ENCODE measurements around the gene CIT.
"Not testable (repeated sequence)": the region's sequence is repeated elsewhere in the genome, so short reads cannot be mapped to it uniquely, and the experiment has no call there.

The CIT gene

GRCh38 chr12:119671070-119671469, 206.1 kb downstream of the CIT start:
- no peak for DNase-seq

- DNase-seq: no peak
These were observed 207.2 kb downstream of the CIT start for GRCh38 chr12:119669744-119670472.

DNA sequence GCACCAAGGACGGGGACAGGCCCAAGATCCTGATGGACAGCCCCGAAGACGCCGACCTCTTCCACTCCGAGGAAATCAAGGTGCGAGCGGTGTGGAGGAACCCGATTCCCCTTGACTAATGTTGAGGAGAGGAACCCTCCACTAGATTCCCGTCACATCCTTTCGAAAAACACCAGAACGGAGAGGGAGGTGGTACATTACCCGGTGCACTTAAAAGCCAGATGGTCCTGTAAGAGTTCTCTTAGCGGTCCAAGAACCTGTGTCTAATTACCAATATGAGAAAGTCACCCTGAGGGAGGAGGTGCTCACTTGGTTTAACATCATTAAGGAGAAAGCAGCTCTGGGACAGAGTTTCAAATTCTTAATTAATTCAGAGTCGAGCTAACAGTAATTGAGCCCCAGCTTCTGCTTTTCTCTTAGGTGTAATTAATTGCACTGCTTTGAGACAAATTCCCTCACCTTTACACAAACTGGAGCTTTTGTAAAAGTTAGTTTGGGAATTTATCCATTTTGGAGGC, 208.7 kb downstream of the CIT start:
- no peak for DNase-seq

GRCh38 chr12:119667577-119668323, 209.4 kb downstream of the CIT start, which contains the start of gene PRKAB1:
TSS of gene PRKAB1 (plus strand) at chr12:119668133. CDS start at chr12:119668245, 112 bp downstream.
- peak; percentile 96 for DNase-seq

DNA sequence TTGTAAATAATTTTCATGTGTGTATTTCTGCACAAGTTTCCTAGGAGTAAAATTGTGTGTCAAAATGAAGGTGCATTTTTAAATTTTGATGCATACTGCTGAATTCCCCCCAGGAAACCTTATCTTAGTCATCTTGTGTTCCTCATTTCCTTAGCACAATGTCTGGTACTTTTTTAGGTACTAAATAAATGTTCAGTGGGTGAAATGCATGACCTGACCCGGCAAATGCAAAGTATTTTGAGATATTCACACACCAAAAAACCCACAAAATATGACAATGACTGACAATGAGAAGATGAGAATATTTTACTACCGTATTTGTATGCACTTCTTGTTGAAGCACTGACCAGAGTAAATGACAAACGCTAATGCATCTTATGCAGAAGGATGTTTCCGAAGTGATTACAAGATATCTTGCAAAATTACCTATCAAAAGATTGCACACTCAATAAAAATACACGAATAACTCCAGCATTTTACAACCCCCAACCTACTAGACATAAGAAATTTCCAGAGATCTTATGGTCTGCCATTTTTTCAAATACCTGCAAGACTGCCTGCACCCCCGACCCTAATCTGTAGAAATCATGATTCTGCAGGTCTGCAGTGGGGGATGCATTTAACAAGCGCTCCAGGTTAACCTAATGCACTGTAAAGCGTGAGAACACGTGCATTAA, 210.1 kb downstream of the CIT start:
- DNase-seq: no peak

DNA sequence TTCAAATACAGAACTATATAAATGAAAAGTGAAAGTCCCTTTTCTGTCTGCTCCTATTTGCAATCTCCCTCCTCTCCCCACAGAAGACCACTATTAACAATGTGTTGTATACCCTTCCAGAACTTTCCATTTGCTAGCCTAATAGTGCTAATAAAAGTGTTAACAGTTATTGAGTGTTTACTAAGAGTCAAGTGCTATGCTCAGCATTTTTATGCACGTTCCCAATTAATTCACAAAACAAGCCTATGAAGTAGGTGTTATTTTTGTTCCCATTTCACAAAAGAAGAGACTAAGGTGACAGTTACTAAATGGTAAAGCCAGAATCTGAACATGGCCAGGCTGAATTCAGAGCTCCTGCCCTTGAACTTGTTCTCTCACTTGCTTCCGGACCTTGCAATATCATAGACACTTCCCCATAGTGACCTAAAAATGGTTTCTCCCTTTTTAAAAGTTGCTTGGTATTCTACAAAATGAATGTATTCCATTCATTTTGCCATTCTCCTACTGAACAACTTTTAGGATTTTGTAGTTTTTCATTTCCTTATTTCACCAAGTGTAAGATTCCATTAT, 210.8 kb downstream of the CIT start:
- no peak for DNase-seq

- DNase-seq: no peak
These were observed 211.8 kb downstream of the CIT start for GRCh38 chr12:119665164-119665929.

- no peak for DNase-seq
These were observed 212.5 kb downstream of the CIT start for GRCh38 chr12:119664642-119665041.

DNA sequence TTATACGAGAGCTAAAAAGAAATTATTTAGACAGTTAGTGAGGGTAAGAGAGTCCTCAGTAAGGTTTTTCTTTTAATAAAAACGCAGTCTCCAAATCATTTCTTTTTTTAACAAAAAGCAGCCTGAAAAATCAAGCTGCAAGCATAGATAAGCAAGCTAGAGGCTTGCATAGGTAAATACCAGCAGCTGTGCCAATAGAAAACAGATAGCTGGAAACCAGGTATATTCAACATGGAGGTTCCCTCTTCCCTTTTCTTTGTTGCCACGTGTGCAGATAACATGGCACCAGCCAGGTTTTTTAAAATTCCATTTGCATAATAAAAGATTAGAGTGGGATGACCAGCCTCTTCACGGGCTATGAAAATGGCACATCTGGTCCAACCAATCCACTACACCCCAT, 215.2 kb downstream of the CIT start:
- no peak for DNase-seq

DNA sequence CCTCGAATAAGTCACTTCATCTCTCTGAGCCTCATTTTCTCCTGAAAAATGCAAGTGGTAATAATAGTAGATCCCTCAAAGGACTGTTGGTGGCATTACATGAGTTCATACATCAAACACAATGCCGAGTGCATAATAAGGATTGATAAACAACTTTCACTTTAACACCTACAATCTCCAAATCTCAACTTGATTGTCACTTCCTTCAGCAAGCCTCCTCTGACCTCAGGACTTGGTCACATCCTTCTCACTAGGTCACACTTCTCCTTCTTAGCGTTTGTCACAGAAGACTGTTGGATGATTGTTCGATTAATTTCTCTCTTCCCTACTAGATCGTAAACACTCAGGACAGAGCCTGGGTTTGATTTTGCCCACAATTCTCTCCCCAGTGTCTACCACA, 217.0 kb downstream of the CIT start:
- DNase-seq: no peak

DNA sequence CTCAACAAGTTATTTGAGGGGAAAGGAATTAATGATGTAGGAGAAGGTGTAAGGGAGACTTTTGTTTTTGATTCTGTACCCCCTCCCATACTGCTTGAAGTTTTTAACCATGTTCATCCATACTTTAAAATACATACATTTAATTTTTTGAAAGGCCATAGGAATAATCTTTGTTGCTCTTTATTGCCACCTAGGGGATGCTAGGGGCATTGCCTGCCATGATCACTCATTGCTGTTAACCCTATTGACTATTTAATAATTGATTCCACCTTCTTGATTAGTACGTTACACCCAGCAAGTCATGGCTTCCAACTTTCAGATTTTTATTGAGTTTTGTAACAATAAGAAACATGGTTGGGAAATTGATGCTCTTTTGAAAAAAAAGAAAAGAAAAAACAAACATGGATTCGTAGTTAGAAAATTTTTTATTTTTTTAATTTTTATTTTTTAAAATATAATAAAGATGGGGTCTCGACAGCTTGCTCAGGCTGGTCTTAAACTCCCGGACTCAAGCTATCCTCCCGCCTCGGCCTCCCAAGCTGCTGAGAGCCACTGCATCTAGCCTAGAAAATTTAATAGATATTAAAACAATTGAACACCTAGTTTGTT, 217.7 kb downstream of the CIT start:
- DNase-seq: peak; percentile 56

- not testable (repeated sequence) for DNase-seq
These were observed 219.0 kb downstream of the CIT start for GRCh38 chr12:119658166-119658565.

- DNase-seq: not testable (repeated sequence)
These were observed 220.1 kb downstream of the CIT start for GRCh38 chr12:119657001-119657400.

DNA sequence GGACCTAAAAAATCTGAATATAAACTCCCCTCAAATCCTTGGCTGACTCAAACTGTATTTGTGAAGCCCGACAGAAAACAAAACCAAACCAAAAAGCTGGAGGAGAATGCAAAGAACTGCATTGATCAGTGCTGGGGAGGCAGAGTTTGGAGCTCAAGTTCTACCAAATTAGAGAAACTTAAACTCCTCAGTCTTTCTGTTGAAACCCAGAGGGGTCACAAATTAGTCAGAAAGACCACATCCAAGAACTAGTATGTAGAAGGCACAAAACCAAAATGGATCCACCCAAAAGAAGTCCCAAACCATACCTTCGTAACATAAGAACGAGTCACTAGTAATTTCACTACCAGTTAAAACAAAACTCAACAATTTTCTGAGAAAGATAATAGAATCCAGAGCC, 224.5 kb downstream of the CIT start:
- no peak for DNase-seq

- DNase-seq: no peak
These were observed 227.8 kb downstream of the CIT start for GRCh38 chr12:119649202-119649808.

DNA sequence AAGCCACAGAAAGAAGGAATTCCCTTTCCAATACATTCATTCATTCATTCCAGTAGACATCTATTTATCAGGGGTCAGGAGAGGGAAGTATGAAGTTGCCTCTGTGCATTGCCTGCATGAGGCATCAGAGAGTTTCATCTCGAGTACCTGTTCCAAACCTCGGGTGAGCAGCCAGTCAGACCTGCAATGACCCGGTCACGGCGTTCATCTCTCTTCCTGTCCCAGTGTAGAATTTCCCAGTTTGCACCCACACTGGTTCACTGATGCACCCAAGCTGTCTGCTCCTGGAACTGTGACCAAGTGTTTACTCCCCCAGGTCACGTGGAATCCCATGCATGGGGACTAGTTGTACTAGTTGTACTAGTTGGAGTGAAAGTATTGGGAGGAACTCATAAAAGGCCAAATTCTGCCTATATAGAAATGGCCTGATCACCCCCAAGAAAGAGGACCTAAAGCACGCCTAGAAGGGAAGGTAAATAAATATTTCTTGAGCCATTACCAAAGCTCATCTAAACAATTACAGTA, 231.5 kb downstream of the CIT start:
- no peak for DNase-seq

- no peak for DNase-seq
These were observed 232.2 kb downstream of the CIT start for GRCh38 chr12:119644930-119645329.

GRCh38 chr12:119642986-119643385, 234.1 kb downstream of the CIT start:
- DNase-seq: no peak

All from CD4-positive, alpha-beta T cell treated with Interleukin-6 for 4 hours (primary cell).